Activated T-cell treated with anti-CD3 and anti-CD28 coated beads for 48 hours (primary cell): ENCODE data around the gene LIN7A.
"Not testable (repeated sequence)": the region's sequence is repeated elsewhere in the genome, so short reads cannot be mapped to it uniquely, and the experiment has no call there.

Experiments used
- DNase-seq: peaks from one replicate; pipeline ENCODE4 v3.0.0-alpha.2; 2020; ENCODE audit warnings: low read depth

The LIN7A gene

GRCh38 chr12:80807640-80808288 lies 130.0 kb downstream of the LIN7A start:
- no peak for DNase-seq

DNA sequence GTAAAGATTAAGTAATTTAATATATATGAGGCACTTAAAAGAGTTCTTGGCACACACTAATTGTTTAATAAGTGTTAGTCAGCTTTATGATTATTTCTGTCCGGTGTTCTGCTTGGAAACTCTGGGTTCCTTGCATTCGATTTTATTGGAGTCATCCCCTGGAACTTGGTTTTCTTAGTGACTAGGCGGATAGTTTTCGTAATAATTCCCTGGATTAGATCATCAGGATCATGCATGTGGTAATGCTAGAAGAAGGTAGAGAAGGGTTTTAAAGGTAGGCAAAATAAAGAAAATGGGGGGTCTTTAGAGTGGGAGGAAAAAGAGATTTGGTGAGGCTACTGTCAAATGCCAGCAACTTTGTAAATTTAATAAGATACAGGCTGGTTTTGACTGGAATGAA lies 132.6 kb downstream of the LIN7A start:
- DNase-seq, result no peak

GRCh38 chr12:80802652-80803400 lies 134.9 kb downstream of the LIN7A start:
- no peak for DNase-seq

DNA sequence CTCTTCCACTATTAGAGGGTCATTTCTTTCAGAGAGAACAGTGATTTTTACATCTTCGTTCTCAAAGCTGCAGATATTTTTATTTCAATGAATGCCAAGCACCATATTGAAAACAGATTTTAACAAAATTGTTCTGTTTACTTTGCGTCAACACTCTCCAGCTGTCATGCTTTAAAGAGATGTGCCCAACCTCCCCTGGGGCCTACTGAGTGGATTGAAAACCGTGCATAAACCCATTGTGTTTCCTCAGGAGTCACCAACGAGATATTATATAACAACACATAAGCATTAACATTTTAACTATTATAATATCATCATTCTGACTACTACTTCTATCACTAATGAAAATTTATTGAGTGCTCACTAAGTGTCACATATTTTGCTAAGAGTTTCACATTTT lies 139.5 kb downstream of the LIN7A start:
- DNase-seq, result no peak

DNA sequence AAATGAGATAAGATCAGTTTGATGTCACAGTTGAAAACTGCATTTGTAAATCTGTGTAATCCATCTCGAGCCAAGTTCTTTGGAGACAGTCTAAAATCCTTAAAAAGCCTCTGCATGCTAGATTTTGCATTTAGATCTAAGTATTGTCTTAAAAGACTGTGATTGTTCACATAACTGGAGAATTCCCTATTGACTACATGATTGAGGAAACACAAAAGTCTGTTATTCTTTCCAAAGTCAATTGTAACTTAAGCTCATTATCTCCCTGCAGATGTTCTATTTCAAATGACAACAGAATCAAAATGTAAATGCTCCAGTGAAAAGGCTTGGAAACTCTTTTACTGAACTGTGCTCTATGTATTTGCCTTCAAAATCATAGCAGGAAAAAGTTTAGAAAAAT lies 143.2 kb downstream of the LIN7A start:
- no peak for DNase-seq

- DNase-seq, result no peak
These were observed 144.9 kb downstream of the LIN7A start for GRCh38 chr12:80792861-80793260.

- DNase-seq, result no peak
These were observed 145.9 kb downstream of the LIN7A start for GRCh38 chr12:80791863-80792262.

DNA sequence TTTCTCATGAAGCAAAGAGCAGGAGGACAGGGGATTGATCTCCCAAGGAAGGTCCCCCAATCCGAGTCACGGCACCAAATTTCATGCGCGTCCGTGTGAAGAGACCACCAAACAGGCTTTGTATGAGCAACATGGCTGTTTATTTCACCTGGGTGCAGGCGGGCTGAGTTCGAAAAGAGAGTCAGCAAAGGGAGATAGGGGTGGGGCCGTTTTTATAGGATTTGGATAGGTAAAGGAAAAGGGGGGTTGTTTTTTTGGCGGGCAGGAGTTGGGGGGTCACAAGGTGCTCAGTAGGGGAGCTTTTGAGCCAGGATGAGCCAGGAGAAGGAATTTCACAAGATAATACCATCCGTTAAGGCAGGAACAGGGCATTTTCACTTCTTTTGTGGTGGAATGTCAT lies 149.3 kb downstream of the LIN7A start:
- DNase-seq, result not testable (repeated sequence)

DNA sequence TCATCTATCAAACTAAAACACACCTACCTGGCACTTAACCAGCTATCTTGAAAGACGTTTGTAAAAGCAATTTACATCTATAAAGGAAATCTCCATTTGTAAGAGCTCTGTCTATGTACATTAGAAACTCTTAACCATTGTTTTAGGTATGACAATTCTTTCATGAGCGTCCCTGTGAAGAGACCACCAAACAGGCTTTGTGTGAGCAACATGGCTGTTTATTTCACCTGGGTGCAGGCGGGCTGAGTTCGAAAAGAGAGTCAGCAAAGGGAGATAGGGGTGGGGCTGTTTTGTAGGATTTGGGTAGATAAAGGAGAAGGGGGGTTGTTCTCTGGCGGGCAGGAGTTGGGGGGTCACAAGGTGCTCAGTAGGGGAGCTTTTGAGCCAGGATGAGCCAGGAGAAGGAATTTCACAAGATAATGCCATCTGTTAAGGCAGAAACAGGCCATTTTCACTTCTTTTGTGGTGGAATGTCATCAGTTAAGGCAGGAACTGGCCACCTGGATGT lies 154.7 kb downstream of the LIN7A start:
- DNase-seq, result not testable (repeated sequence)

DNA sequence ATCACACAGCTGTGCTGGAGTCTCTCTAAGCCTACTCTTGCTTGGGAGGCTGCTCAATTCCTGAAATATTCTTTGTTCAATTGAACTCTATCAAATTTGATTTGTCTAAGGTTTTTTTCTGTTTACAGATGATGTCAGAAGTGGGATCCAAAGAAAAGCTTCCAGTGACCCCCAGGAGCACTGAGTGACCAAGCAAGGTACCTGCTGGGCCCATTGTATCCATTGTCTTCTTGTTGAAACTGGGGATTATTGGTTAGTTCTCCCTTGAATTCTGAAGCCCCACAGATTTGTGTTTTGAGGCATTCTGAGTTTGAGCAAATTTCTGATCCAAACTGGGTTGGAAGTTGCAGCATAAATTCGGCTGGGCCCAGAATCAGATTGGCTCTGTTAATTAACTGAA lies 156.4 kb downstream of the LIN7A start:
- DNase-seq, result no peak

- DNase-seq, result no peak
These were observed 157.0 kb downstream of the LIN7A start for GRCh38 chr12:80780746-80781145.

DNA sequence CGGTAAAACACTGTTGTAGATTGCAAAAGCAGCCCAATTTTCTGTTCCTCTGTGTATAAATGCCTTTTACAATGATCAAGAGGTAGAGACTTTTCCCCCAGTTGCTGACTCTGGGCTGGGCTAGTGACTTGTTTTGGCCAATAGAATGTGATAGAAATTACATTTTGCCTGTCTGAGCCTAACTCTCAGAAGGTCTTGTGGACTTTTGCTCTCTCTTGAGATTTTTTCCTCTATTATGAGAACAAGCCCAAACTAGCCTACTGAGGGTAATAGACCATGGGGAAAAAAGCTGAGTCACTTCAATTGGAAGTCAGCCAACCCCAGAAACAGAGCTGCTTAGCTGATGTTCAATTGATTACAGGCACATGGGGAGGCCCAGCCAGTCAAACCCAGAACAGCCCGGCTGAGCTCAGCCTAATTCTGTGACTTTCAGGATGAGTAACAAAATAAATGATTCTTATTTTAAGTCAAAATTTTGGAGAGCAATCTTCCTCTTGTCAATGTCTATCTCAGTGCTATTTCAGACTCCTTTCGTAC lies 159.7 kb downstream of the LIN7A start:
- peak; percentile 14 for DNase-seq

DNA sequence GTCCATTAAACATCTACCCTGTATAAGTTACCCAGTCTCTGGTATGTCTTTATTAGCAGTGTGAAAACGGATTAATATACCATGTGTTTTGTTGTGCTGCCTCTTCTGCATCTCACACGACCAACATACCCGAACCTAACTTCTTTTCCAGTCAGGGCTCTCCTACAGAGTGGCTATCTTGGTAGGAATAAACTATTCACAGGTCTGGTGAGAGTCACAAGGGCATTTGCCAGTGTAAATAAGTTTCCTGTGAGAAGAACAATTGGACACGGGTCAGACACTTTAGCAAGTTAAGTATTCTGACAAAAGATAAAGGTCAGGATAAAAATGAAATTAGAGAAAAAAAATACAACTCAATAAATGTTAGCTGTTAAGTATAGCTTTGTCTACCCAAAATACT lies 160.1 kb downstream of the LIN7A start:
- DNase-seq, result no peak

GRCh38 chr12:80776706-80777105 lies 161.0 kb downstream of the LIN7A start:
- no peak for DNase-seq

- DNase-seq, result no peak
These were observed 166.8 kb downstream of the LIN7A start for GRCh38 chr12:80770958-80771357.

DNA sequence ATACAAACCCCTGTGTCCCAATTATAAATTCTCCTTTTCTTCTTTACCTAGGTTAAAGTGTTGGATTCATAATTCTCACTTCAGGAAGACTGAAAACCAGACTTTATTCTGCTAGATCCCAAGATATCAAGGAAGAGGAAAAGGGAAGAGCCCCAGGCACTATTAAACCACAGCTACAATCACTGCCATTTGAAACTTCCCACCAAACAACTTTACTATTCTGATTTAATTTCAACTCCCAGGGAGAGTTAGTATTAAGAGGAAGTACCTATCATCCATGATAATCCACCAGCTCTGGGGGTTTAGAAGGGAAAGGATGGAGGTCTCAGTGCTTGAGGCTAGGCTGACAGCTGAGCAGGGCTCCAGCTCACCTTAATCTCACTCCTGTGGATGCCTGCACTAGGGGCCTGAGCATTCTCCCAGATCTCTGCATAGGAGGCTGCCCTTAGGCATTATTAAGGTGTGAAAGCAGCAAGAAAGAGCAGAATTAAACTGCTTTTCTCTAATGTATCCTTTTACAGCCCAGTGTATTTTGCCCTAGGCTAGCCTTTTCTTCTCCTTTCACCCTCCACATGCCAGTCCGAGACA lies 168.1 kb downstream of the LIN7A start:
- no peak for DNase-seq

DNA sequence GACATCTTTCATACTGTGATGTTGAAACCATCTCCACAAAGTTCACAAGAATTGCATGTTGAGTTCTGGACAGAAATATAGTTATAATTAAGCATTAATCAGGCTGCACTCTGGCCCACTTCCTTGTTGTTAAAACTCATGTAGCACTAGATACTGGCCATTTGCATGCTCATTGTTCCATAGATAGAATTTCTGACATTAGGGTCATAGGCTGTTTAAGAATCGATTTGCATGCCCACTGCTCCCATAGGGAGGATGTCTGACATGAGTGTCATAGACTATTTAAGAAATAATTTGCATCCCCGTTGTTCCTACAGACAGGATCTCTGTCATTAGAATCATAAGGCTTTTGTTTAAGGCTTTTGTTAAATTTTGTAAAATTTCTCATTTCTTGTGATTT lies 170.8 kb downstream of the LIN7A start:
- no peak for DNase-seq

DNA sequence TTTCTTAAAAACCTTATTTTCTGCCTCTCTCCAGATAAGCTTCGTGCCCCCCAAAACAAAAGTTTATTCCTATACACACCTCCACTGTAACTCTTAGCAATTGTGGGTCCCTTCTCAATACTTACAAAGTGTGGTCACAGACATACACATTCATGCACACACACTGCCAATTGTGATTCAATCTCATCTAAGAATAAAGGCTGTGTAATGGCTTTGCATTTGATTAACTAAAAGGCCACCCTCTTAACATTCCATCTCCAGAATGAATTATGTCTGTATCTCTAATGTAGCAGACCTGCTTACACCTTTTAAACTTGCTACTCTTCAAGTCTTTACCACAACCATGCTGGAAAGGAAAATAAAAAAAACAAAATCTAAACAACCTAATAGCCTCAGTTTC lies 171.5 kb downstream of the LIN7A start:
- no peak for DNase-seq

- no peak for DNase-seq
These were observed 173.9 kb downstream of the LIN7A start for GRCh38 chr12:80763874-80764273.

DNA sequence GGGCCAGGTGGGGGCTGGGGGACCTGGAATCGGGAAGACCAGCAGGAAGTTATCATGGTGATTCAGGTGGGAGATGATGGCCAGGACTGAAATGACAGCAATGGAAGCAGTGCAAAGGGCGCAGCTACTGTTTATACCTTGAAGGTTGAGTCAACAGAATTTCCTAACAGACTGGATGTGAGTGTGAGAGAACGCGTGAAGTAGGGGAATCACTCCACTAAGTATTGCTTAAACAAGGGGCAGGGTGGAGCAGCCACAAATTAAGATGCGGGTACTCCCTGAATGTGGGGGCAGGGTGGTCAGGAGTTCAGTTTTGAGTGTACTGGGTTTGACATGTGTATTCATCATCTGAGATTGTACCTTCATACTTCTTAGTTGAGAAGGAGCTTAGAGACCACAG lies 175.9 kb downstream of the LIN7A start:
- no peak for DNase-seq

- no peak for DNase-seq
These were observed 180.9 kb downstream of the LIN7A start for GRCh38 chr12:80756875-80757274.

DNA sequence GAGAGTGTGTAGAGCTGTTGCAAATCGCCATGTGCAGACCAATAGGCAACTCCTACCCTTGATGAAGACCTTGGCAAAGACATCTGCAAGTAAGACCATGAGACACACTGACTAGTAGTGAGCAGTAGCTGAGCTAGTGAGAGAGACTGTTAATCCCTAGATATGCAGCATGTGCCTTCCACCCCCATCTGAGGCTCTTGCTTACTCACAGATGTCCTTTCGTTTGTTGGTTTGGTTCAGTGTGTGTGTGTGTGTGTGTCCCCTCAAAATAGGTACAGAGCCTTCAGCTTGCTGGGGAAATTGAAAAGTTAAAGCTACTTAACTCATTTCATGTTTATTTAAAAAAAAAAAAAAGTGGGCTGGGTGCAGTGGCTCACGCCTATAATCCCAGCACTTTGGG lies 183.5 kb downstream of the LIN7A start:
- no peak for DNase-seq

GRCh38 chr12:80752464-80752863 lies 185.3 kb downstream of the LIN7A start:
- DNase-seq, result no peak
